GM12872 (cell line): ENCODE measurements around the gene TRERF1.

ENCODE experiments used
- TF ChIP-seq, protein P1 (sequence below): IDR thresholded peaks from 3 replicates; pipeline ENCODE4 v1.5.1; 2011; ENCODE audit warnings: low read depth, mild to moderate bottlenecking, low read length, moderate library complexity; ENCODE audit not compliant: insufficient read depth

Gene TRERF1

DNA sequence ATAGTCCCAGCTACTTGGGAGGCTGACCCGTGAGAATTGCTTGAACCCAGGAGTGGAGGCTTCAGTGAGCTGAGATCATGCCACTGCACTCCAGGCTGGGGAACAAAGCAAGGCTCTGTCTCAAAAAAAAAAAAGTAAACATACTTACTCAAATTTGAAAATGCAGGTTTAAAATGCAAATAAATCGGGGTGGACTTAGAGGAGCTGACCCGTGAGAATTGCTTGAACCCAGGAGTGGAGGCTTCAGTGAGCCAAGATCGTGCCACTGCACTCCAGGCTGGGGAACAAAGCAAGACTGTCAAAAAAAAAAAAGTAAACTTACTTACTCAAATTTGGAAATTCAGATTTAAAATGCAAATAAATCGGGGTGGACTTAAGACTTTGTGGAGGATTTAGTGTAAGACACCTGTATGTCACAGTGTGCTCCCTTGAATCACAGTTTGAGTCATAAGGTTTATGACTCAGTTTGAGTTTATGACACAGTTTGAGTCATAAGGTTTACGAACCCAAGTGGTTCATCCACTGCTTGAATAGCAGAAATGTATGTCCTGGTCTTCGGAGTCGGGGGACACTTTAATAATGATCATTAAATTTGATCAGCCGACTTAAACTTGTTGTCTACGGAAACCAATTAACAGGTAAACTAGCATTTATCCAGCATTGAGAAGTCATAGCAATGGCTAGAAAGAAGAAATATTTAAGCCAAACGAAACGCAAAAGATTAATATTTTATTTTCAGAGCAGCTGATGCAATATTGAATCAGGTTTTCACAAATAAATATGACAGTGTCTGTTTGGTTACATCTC lies 227.3 kb downstream of the TRERF1 start:
- TF ChIP-seq, protein P1, sequence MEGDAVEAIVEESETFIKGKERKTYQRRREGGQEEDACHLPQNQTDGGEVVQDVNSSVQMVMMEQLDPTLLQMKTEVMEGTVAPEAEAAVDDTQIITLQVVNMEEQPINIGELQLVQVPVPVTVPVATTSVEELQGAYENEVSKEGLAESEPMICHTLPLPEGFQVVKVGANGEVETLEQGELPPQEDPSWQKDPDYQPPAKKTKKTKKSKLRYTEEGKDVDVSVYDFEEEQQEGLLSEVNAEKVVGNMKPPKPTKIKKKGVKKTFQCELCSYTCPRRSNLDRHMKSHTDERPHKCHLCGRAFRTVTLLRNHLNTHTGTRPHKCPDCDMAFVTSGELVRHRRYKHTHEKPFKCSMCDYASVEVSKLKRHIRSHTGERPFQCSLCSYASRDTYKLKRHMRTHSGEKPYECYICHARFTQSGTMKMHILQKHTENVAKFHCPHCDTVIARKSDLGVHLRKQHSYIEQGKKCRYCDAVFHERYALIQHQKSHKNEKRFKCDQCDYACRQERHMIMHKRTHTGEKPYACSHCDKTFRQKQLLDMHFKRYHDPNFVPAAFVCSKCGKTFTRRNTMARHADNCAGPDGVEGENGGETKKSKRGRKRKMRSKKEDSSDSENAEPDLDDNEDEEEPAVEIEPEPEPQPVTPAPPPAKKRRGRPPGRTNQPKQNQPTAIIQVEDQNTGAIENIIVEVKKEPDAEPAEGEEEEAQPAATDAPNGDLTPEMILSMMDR, result no peak

- TF ChIP-seq, protein P1, result no peak
These were observed 229.3 kb downstream of the TRERF1 start for GRCh38 chr6:42222448-42222847.

DNA sequence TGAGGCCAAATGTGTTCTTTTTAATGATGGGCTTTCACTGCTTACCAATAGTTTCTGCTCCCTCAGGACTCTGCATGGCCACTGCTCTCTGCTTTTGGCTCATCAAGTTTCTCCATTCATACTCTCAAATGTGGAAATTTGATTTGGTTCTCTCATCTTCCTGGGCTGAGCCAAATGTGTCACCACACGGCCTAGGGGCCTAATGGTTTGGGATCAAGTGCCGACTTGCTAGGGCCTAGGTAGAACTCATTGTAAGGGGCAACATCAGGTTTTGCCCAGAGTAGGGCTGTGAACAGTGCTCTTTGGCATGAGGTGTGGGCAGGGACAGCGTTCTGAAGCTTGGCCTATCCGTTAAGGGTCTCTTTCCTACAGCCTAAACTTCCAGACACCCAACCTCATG lies 230.2 kb downstream of the TRERF1 start:
- TF ChIP-seq, protein P1, result no peak

GRCh38 chr6:42220807-42221206 lies 230.9 kb downstream of the TRERF1 start:
- TF ChIP-seq, protein P1, result no peak

DNA sequence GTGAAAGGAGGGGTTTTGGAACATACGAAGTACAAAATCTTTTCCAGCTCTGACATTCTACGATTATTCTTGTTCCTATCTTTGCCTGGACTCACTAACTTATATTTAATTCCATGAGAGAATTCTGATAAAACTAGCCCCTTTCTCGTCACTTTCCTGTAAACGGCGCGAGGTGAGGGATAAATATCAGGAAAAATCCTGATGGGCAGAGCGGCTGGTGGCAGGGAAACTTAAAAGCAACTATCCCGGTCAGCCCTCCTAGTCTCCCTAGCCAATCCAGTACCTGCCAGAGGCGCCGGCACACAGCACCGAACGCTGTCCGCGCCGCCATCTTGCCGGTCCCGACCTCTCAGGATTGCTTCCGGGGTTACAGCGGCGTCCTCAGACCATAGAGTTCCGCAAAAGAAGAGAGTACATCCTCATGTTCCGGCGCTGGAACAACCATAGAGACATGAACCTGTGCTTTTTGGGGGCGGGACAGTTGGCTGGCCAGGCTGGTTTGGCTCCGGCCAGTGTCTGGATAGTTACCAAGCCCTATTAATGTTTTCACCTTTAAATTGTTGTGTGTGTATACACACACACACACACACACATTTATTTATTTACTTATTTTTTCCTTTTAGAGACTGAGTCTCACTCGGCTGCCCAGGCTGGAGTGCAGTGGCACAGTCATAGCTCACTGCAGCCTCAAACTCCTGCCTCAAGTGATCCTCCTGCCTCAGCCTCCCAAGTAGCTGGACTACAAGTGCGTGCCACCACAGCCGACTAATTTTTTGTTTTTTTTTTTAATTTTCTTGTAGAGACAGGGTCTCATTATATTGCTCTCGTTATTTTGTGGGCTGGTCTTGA lies 234.0 kb downstream of the TRERF1 start, which contains the start of gene MRPS10:
MRPS10 (minus strand) TSS at position 343 of the 849 bp plus-strand sequence; CDS start at position 331, 12 bp downstream.
- TF ChIP-seq, protein P1, result no peak

DNA sequence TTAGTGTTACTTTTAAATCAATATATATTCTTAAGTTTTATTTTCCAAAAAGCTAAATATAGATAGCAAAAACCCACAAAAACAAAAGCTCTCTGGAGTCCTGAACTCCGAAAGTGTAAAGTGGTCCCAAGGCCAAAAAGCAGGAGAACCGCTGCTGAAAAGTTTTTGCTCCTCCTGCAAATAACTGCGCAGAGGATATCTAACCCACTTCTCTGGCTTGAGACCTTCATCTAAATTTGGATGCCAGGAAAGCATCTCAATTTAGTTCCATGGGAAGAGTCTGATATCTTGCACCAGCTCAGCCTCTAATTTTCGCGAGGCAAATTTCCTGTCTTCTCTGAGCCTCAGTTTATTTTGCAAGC lies 234.6 kb downstream of the TRERF1 start:
- TF ChIP-seq, protein P1, result no peak

GRCh38 chr6:42212442-42212841 lies 239.3 kb downstream of the TRERF1 start:
- TF ChIP-seq, protein P1, result no peak
